Adrenal gland (tissue), 5 donors: ENCODE measurements around the gene VPS35L.

Experiments used
- CTCF ChIP-seq, 6 experiments: fragments of 450-650 bp in 4 of 6; fragments of 200-600 bp in 2 of 6; sonication (generic) in 1 of 6; IDR thresholded peaks; 1 replicate in 5 of 6; 2 replicates in 1 of 6; pipeline versions ENCODE4 v1.5.1 to v1.8.0; 2016 to 2021; ENCODE audit warnings: antibody characterized with exemption in 6 of 6, mild to moderate bottlenecking in 2 of 6, moderate library complexity in 1 of 6
- POLR2A ChIP-seq, 2 donors: fragments of 450-650 bp; IDR thresholded peaks; one replicate each; pipeline ENCODE4 v1.6.1; 2017; ENCODE audit warnings: antibody characterized with exemption in 2 of 2, mild to moderate bottlenecking in 2 of 2, moderate library complexity in 1 of 2
- donor health status: DM: no; HTN: no; CAD: no.

- no peak for TF ChIP-seq CTCF (IDR thresholded peaks at IDR 0.05)
- no peak for TF ChIP-seq POLR2A (IDR thresholded peaks at IDR 0.05)
These were observed 84.5 kb downstream of the VPS35L start for GRCh38 chr16:19639986-19640421.
